Upper lobe of right lung (tissue), 1 donor: Measurements from ENCODE around the gene AUH. TPM values are rescaled to one million over a fixed set of nuclear protein-coding genes. Genes with fewer than 3 reads are reported as not detected.
A peak's percentile ranks its signal among the peaks of the same experiment; 100 is the strongest.

ENCODE experiments used
- ATAC-seq: fragments of 200-7000 bp; cut with Tn5 transposase; one replicate; pipeline ENCODE4 v1.9.1; 2020; ENCODE audit warnings: mild to moderate bottlenecking, moderate library complexity
- DNase-seq: peaks from one replicate; pipeline ENCODE4 v3.0.0-alpha.2; 2020
- H3K27ac ChIP-seq: fragments of 200-600 bp; one replicate; pipeline ENCODE4 v1.8.0; 2022
- H3K27me3 ChIP-seq: fragments of 200-600 bp; one replicate; pipeline ENCODE4 v1.8.0; 2022; ENCODE audit warnings: mild to moderate bottlenecking
- H3K36me3 ChIP-seq: fragments of 200-600 bp; one replicate; pipeline ENCODE4 v1.8.0; 2022
- H3K4me1 ChIP-seq: fragments of 200-600 bp; one replicate; pipeline ENCODE4 v1.8.0; 2022
- H3K4me3 ChIP-seq: fragments of 200-600 bp; one replicate; pipeline ENCODE4 v1.8.0; 2022; ENCODE audit warnings: mild to moderate bottlenecking
- H3K9me3 ChIP-seq: fragments of 200-600 bp; one replicate; pipeline ENCODE4 v1.8.0; 2022
- CTCF ChIP-seq: fragments of 200-600 bp; IDR thresholded peaks from one replicate; pipeline ENCODE4 v1.8.0; 2022; ENCODE audit warnings: antibody characterized with exemption
- intact Hi-C: fragments of 100-400 bp; cut with DNase I; formaldehyde crosslinking; loops from one replicate; pipeline ENCODE4 v1.11.0; 2022
- total RNA-seq: library from RNA; stranded (reverse); fragmentation: NEBNext Ultra II Directional; extraction: Animal tissue kit (Norgen Biotek cat#: 25700); gene quantifications from one replicate; pipeline ENCODE4 v1.2.1, GENCODE V29; 2021
- donor health status: DM: no; HTN: yes; CAD: no; lungs with severe emphysema.

The AUH gene
- total RNA-seq, 1 donor from 2014 or later = 18.6 TPM

GRCh38 chr9:91211414-91211813, 150.3 kb downstream of the AUH start:
- Histone ChIP-seq H3K27me3 (no peaks in the 10 kb centered on the region), H3K4me1 (peaks cover 7% of the 10 kb centered on the region), H3K4me3 (no peak overlapping the region), H3K9me3 (no peaks in the 10 kb centered on the region), H3K27ac (peak overlapping the region; percentile 68), H3K36me3 (no peaks in the 10 kb centered on the region)
- no peak for ATAC-seq
- DNase-seq = no peak
- TF ChIP-seq CTCF = no peak
- intact Hi-C loops = no loop called here

- intact Hi-C loops = no loop called here
- no peak overlapping the region for H3K4me3 ChIP-seq
These were observed 151.4 kb downstream of the AUH start for GRCh38 chr9:91210318-91210717.

GRCh38 chr9:91208837-91209236, 152.9 kb downstream of the AUH start:
- Histone ChIP-seq H3K4me1 (peaks cover 7% of the 10 kb centered on the region), H3K36me3 (no peaks in the 10 kb centered on the region), H3K4me3 (no peak overlapping the region), H3K27me3 (no peaks in the 10 kb centered on the region), H3K27ac (peak overlapping the region; percentile 53), H3K9me3 (no peaks in the 10 kb centered on the region)
- DNase-seq (no peak), ATAC-seq (peak; percentile 21)
- intact Hi-C loops = no loop called here
- TF ChIP-seq CTCF = no peak

More at GRCh38 chr9:91210318-91210717, 151.4 kb downstream of the AUH start:
- Histone ChIP-seq H3K27ac (no peak overlapping the region), H3K27me3 (no peaks in the 10 kb centered on the region), H3K36me3 (no peaks in the 10 kb centered on the region), H3K4me1 (peaks cover 7% of the 10 kb centered on the region), H3K9me3 (no peaks in the 10 kb centered on the region)
- no peak for DNase-seq
- no peak for ATAC-seq
- no peak for TF ChIP-seq CTCF

- intact Hi-C loops = no loop called here
These were observed 153.3 kb downstream of the AUH start for GRCh38 chr9:91208419-91208745.

GRCh38 chr9:91207729-91208418, 153.8 kb downstream of the AUH start:
- Histone ChIP-seq H3K4me3 (no peak overlapping the region), H3K36me3 (no peaks in the 10 kb centered on the region), H3K27me3 (no peaks in the 10 kb centered on the region), H3K27ac (peak overlapping the region; percentile 61), H3K4me1 (peaks cover 7% of the 10 kb centered on the region), H3K9me3 (no peaks in the 10 kb centered on the region)
- ATAC-seq (peak; percentile 76), DNase-seq (no peak)
- intact Hi-C loops = no loop called here
- TF ChIP-seq CTCF = no peak

More at GRCh38 chr9:91208419-91208745, 153.3 kb downstream of the AUH start:
- no peaks in the 10 kb centered on the region for H3K9me3 ChIP-seq
- H3K36me3 ChIP-seq = no peaks in the 10 kb centered on the region
- ATAC-seq (no peak), DNase-seq (no peak)
- H3K4me3 ChIP-seq = no peak overlapping the region
- peak overlapping the region; percentile 53 for H3K27ac ChIP-seq
- H3K4me1 ChIP-seq = peaks cover 7% of the 10 kb centered on the region
- TF ChIP-seq CTCF = no peak
- H3K27me3 ChIP-seq = no peaks in the 10 kb centered on the region

- no peaks in the 10 kb centered on the region for H3K27me3 ChIP-seq
- peak overlapping the region; percentile 61 for H3K27ac ChIP-seq
- DNase-seq = no peak
- H3K36me3 ChIP-seq = no peaks in the 10 kb centered on the region
- no peaks in the 10 kb centered on the region for H3K9me3 ChIP-seq
- TF ChIP-seq CTCF = no peak
- H3K4me1 ChIP-seq = peaks cover 7% of the 10 kb centered on the region
- intact Hi-C loops = no loop called here
- H3K4me3 ChIP-seq = no peak overlapping the region
- no peak for ATAC-seq
These were observed 154.4 kb downstream of the AUH start for GRCh38 chr9:91207397-91207728.
